Parietal lobe (tissue), 1 donor: ENCODE measurements around the gene GLIPR1L2. TPM values are rescaled to one million over a fixed set of nuclear protein-coding genes. Genes with fewer than 3 reads are reported as not detected.

ENCODE experiments used
- total RNA-seq: library from RNA; depleted of rRNA; stranded (reverse); fragments of >200 nt; gene quantifications from one replicate; pipeline ENCODE4 v1.2.3, GENCODE V29; 2014

GLIPR1L2 gene
- total RNA-seq: 0.94 TPM

DNA sequence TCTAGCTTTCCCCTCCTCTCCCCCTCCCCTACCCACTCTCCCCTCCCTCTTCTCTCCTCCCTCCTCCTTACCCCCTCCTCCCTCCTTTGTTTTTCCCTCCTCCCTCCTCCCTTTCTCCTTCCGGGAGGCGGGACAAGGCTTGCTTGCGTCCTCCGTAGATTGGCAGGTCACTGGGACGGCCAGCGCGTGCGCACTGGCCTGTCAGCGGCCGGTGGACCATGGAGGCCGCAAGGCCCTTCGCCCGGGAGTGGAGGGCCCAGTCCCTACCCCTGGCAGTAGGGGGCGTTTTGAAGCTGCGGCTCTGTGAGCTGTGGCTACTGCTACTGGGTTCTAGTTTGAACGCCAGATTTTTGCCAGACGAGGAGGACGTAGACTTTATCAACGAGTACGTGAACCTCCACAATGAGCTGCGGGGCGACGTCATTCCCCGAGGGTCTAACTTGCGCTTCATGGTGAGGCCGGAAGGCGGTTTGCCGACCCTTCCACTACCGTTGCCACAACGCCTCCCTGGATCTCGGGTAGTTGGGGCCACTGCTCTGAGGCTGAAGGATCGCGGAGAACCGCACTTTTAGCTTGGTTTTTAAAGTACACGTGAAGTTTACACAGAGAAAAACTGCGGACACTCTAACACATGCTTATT lies at the start of gene GLIPR1L2:
TSS of gene GLIPR1L2 (plus strand) at position 191 of the 640 bp plus-strand sequence. CDS start at position 219, 28 bp downstream.

DNA sequence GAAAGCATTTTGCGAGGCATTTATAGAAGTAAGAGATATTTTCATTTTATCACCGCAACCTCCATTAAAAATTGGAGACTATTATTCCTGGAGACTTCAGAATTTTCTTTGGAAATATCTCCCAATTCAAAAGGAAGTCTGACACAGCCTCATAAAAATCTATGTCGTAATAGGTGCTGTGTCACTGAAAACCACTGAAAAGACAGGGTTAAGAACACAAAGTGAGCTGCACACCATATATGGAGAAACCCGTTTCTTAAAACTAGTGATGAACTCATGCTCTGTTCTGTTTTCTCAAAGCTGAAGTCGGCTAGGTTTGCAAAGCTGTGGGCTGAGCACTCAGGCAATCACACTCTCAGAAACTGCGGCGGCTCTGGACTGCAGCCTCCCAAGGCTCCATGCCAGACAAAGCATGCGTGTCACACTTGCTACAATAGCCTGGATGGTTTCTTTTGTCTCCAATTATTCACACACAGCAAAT lies 89.6 kb downstream of the GLIPR1L2 start, which contains the start of gene GLIPR1:
TSS of gene GLIPR1 (plus strand) at position 287 of the 481 bp plus-strand sequence. CDS start at position 413, 126 bp downstream.

Other genes with a start within 250 kb of the GLIPR1L2 start
- 19.7 TPM for gene KCNC2, start 181.2 kb upstream of the GLIPR1L2 start, total RNA-seq
- 14.7 TPM for gene CAPS2, start 60.8 kb upstream of the GLIPR1L2 start, total RNA-seq
- gene GLIPR1L1, start 56.4 kb upstream of the GLIPR1L2 start, total RNA-seq: not detected
- gene GLIPR1, start 89.7 kb downstream of the GLIPR1L2 start, total RNA-seq: 0.94 TPM
- gene KRR1, start 120.5 kb downstream of the GLIPR1L2 start, total RNA-seq: 42.3 TPM